MCF 10A (cell line): ENCODE measurements around the gene ARHGAP1. TPM values are rescaled to one million over a fixed set of nuclear protein-coding genes. Genes with fewer than 3 reads are reported as not detected.

ENCODE experiments used
- BruUV-seq: library from RNA; stranded (reverse); fragments of 400-500 nt; replicated peaks from 2 replicates; lab custom pipeline; 2021; lab: Mats Ljungman, UMichigan
- CTCF ChIA-PET: fragments of 300-600 bp; sonication (Branson Sonifier 250); formaldehyde crosslinking; extraction: SDS; loops from one replicate; lab custom pipeline; 2021; ENCODE audit warnings: antibody characterized with exemption, inconsistent platforms; lab: Yijun Ruan, JAX
- POLR2A ChIA-PET: fragments of 300-600, 350-650 bp; sonication (Branson Sonifier 250); formaldehyde crosslinking; extraction: SDS; loops from one replicate; lab custom pipeline; 2020; ENCODE audit warnings: antibody characterized with exemption, inconsistent platforms; lab: Yijun Ruan, JAX
- DNase-seq: peaks from one replicate; pipeline ENCODE4 v3.0.0-alpha.2; 2018; ENCODE audit not compliant: unreplicated experiment
- H3K27ac Mint-ChIP-seq: one replicate; pipeline ENCODE4 v1.8.0; 2022; ENCODE audit warnings: mild to moderate bottlenecking, low read depth, mixed read lengths; ENCODE audit not compliant: unreplicated experiment
- H3K27me3 Mint-ChIP-seq: one replicate; pipeline ENCODE4 v1.8.0; 2022; ENCODE audit warnings: mixed read lengths; ENCODE audit not compliant: insufficient read depth, unreplicated experiment
- H3K36me3 Mint-ChIP-seq: one replicate; pipeline ENCODE4 v1.8.0; 2022; ENCODE audit warnings: mild to moderate bottlenecking, moderate library complexity, mixed read lengths; ENCODE audit not compliant: insufficient read depth, unreplicated experiment
- H3K4me1 Mint-ChIP-seq: one replicate; pipeline ENCODE4 v1.8.0; 2022; ENCODE audit warnings: mixed read lengths; ENCODE audit not compliant: insufficient read depth, unreplicated experiment
- H3K4me3 Mint-ChIP-seq: one replicate; pipeline ENCODE4 v1.8.0; 2022; ENCODE audit warnings: mild to moderate bottlenecking, moderate library complexity, mixed read lengths; ENCODE audit not compliant: unreplicated experiment
- H3K9me3 Mint-ChIP-seq: one replicate; pipeline ENCODE4 v1.8.0; 2022; ENCODE audit warnings: mixed read lengths; ENCODE audit not compliant: unreplicated experiment
- CTCF ChIP-seq: fragments of 200-600 bp; IDR thresholded peaks from one replicate; pipeline ENCODE4 v1.8.0; 2022; ENCODE audit warnings: antibody characterized with exemption, mild to moderate bottlenecking; ENCODE audit not compliant: unreplicated experiment
- intact Hi-C: fragments of 100-400 bp; cut with micrococcal nuclease; formaldehyde crosslinking; loops from 2 replicates; pipeline ENCODE4 v1.14.1; 2022
- total RNA-seq: library from RNA; stranded (reverse); gene quantifications from 2 replicates; pipeline ENCODE4 v1.2.3, GENCODE V29; 2022

The ARHGAP1 gene
- total RNA-seq, 1 experiment from 2014 or later, result 61.0 TPM

GRCh38 chr11:46643986-46644385 is 56.4 kb downstream of the ARHGAP1 start:
- Mint-ChIP-seq H3K9me3 (no peaks in the 10 kb centered on the region), H3K4me3 (no peak overlapping the region), H3K27ac (no peak overlapping the region), H3K4me1 (peaks cover under 1% of the 10 kb centered on the region), H3K36me3 (peaks cover 64% of the 10 kb centered on the region), H3K27me3 (no peaks in the 10 kb centered on the region)
- intact Hi-C loops, result no loop called here
- TF ChIP-seq CTCF, result no peak
- ChIA-PET POLR2A (interaction anchor here (0.6 to 2.3 kb wide), 2 partner anchors 26 to 121 kb away, joined by 3 to 7 read pairs; partner anchors contain the start of genes ATG13 and HARBI1), CTCF (interaction anchor here (0.6 kb wide), 2 partner anchors 165 to 1113 kb away, joined by 4 to 5 read pairs; no protein-coding TSS in a partner anchor)
- no peak for DNase-seq
- BruUV-seq, result no TSS peak

- ChIA-PET POLR2A (interaction anchor here (1.3 to 2.3 kb wide), 3 partner anchors 7 to 26 kb away, joined by 4 to 7 read pairs (median 5); partner anchors contain the start of genes ATG13 and HARBI1), CTCF (interaction anchor here (0.9 kb wide), 1 partner anchor 31 kb away, joined by 3 read pairs; no protein-coding TSS in a partner anchor)
- H3K36me3 Mint-ChIP-seq, result peaks cover 62% of the 10 kb centered on the region
- no peak for TF ChIP-seq CTCF
- no peak overlapping the region for H3K4me3 Mint-ChIP-seq
- no peaks in the 10 kb centered on the region for H3K9me3 Mint-ChIP-seq
- no peak overlapping the region for H3K27ac Mint-ChIP-seq
- no peaks in the 10 kb centered on the region for H3K27me3 Mint-ChIP-seq
- DNase-seq, result no peak
- no peaks in the 10 kb centered on the region for H3K4me1 Mint-ChIP-seq
- intact Hi-C loops, result no loop called here
- BruUV-seq, result no TSS peak
Measured at GRCh38 chr11:46643531-46643930, 56.9 kb downstream of the ARHGAP1 start.

- TF ChIP-seq CTCF, result no peak
- no TSS peak for BruUV-seq
- H3K9me3 Mint-ChIP-seq, result no peaks in the 10 kb centered on the region
- H3K27me3 Mint-ChIP-seq, result no peaks in the 10 kb centered on the region
- ChIA-PET CTCF (interaction anchor here (0.9 to 1.5 kb wide), 4 partner anchors 15 to 31 kb away, joined by 3 to 6 read pairs (median 4); partner anchors contain the start of gene ATG13), POLR2A (interaction anchor here (0.6 to 2.3 kb wide), 5 partner anchors 8 to 25 kb away, joined by 3 to 7 read pairs (median 4); partner anchors contain the start of genes ATG13 and HARBI1)
- no peak overlapping the region for H3K27ac Mint-ChIP-seq
- intact Hi-C loops, result no loop called here
- peaks cover 56% of the 10 kb centered on the region for H3K36me3 Mint-ChIP-seq
- no peak for DNase-seq
- no peaks in the 10 kb centered on the region for H3K4me1 Mint-ChIP-seq
- H3K4me3 Mint-ChIP-seq, result no peak overlapping the region
Measured at GRCh38 chr11:46642627-46643335, 57.6 kb downstream of the ARHGAP1 start.

- H3K27ac Mint-ChIP-seq, result no peak overlapping the region
- no peaks in the 10 kb centered on the region for H3K9me3 Mint-ChIP-seq
- intact Hi-C loops, result no loop called here
- no peak overlapping the region for H3K4me3 Mint-ChIP-seq
- ChIA-PET CTCF (interaction anchor here (0.9 to 1.5 kb wide), 4 partner anchors 8 to 24 kb away, joined by 3 to 6 read pairs (median 4); partner anchors contain the start of gene ATG13), POLR2A (interaction anchor here (1.4 kb wide), 1 partner anchor 15 kb away, joined by 3 read pairs; no protein-coding TSS in a partner anchor)
- H3K36me3 Mint-ChIP-seq, result peaks cover 52% of the 10 kb centered on the region
- TF ChIP-seq CTCF, result no peak
- no peaks in the 10 kb centered on the region for H3K27me3 Mint-ChIP-seq
- no TSS peak for BruUV-seq
- no peaks in the 10 kb centered on the region for H3K4me1 Mint-ChIP-seq
- DNase-seq, result no peak
Measured at GRCh38 chr11:46641639-46642038, 58.8 kb downstream of the ARHGAP1 start.
